GM18499 (cell line): ENCODE results near the gene EPB41L2.
"Not testable (repeated sequence)": the region's sequence is repeated elsewhere in the genome, so short reads cannot be mapped to it uniquely, and the experiment has no call there.

Experiments
- ATAC-seq: cut with Tn5 transposase; IDR thresholded peaks from one replicate; pipeline ENCODE4 v1.9.1; 2021; ENCODE audit warnings: moderate number of reproducible peaks; ENCODE audit not compliant: insufficient read depth, unreplicated experiment

Gene EPB41L2

DNA sequence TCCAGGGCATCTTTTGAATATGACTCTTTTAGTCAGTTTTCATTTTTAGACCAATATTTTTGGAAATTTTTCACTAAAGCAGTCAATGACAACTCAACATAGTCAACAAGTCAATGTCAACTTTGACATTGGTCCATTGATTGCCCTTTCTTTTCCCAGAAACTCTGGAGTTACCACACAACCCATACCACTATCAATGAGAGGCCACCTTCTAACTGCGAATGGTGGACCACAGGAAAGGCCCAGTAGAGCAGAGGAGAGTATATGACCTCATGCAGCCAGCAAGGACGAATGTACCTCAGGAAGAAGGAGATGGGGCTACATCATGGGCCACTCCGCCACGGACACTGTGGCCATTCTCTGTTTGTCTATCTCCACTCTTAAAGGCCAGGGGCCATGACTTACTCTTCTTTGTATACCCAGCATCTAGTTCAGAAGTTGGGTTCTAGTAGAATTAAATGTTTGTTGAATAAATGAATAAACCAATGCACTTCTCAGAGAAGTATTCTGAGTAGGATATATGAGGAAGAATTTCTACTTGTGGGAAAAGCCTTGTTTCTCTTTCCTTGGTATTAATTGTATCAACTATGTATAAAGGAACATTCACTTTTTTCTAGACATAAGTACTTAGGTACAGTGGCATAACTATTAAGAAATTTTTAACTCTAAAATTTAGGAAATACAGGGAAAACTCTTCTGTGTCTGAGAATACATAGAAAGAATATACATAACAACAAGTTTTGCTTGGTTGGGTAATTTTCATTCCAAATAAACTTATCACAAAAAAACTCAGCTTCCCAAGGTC lies 236.4 kb downstream of the EPB41L2 start:
- ATAC-seq: no peak

DNA sequence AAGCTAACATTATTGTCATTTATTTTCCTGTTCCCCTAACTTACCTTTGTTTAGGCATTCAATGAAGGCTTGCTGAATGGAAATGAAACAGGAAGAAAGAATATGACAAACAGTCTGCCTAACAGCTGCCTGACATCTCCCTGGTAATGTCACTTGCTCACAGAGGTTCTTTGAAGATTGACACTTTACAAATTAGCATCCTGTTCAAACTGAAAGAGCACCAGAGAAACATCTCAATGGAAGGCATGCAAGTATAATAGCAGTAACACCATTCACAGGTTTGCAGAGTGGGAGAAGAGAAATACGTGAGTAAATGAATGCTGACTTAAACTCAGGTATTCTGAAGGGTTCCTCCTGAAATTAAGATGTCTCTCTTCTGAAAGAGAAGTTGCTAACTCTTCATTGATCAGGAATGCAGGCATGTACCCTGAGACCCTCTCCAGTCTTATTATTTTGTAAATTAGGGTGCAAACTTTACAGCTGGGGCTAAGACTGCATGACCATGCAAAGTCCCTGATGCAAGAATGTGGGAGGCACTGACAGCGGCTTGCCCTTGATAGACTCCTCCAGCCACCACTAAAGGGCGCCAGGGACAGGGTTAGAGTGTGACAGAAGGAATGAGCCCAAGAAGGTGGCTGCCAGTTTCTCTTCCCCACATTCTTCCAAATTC lies 237.1 kb downstream of the EPB41L2 start:
- ATAC-seq: no peak

DNA sequence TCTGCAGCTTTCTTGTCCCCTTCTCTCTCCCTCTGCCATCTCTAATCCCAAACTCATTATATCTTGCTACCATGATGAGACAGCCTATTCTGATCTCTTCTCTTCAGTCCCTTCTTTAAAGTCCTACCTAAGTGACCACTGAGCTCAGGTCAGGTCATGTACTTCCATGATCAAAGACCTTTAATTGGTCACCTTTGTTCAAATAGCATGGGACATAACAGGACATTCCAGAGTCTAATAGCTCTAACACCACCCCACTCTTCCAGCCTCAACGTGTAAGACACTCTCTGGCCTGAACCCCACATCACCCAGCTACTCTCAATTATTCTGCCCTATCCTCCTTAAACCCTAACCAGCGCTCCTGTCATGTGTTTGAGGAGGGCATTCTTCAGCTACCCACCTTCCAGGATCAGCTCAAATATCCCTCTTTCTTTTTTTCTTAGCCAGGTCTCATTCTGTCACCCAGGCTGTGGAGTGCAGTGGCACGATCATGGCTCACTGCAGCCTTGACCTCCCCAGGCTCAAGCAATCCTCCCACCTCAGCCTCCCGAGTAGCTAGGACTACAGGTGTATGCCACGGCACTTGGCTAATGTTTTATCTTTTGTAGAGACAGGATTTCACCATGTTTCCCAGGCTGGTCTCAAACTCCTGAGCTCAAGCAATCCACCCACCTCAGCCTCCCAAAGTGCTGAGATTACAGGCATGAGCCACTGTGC lies 237.9 kb downstream of the EPB41L2 start:
- no peak for ATAC-seq

DNA sequence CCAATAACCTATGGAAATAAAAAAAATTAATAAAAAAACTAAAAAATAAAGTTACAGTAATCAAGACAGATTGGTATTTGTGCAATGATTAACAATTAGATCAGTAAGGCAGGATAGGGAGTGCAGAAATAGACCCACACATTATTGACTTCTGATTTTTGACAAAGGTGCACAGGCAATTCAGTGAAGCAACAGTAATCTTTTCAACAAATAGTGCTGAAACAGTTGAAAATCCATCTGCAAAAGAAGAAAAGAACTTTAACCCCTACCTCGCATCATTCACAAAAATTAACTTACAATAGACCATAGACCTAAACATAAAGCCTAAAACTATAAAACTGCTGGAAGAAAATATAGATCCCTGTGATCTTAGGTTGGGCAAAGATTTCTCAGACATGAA lies 240.3 kb downstream of the EPB41L2 start:
- ATAC-seq: no peak

DNA sequence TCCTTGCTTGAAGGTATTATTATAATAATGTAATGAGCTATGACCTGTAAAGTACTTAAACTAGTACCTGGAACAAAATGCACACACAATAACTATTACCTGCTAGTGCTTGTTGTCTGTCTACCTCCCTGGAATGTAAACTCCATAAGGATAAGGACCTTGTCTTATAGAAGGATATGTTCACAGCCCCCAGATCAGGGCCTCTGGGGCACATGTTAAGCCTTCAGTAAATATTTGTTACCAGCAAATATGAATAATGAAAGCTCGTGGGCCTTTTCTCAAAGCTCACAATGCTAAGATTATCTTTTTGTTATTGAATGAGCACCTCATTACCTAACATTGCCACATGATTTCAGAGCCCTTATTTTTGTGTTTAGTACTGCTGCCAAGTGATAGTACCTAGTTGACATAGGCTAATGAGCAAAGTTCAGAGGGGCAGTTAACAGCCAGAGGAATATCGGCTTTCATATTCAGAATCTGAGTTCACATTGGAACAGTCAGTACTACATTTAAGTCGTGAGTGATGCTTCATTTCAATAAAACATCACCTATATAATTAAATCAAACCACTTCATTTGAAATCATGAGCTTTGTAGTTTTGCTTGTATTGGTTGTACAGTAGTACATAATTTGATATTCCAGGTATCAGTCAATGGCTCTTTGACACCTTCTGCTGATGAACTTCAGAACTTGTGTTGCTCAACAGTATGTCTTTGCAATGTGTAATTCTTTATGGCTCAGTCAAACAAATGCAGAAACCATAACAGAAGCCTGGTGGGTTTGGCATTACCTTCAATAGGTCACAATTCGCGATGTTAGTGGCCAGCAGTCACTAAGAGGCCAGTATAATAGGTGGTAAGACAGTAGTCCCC lies 247.6 kb downstream of the EPB41L2 start:
- ATAC-seq: no peak

DNA sequence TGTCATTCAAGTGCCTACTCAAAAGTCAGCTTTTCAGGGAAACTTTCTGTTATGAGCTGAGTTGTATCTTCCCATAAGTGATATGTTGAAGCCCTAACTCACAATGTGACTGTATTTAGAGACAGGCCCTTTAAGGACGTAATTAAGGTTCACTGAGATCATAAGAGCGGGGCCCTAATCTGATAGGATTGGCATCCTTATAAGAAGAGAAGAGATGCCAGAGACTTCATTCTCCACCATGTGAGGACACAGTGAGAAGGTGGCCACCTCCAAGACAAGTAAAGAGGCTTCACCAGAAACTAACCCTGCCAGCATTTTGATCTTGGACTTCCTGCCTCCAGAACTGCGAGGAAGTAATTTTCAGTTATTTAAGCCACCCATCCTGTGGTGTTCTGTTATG lies 248.5 kb downstream of the EPB41L2 start:
- no peak for ATAC-seq

DNA sequence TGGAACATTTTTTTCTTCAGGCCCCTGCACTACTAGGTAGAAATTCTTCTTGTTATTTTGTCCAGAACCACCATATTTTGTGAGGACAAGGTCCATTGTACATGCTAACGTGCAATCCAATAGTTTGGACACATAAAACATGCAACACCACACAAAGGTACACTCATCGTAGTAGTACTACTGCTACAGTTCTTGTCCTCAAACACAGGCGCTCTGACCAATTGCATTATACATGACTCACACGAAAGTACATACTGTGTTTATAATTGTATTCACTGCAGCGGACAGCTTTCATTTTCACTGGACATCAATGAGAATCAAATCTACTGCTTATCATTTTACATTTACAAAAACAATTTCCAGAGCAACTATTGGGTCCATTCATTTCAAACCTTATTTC lies 251.1 kb downstream of the EPB41L2 start:
- ATAC-seq: no peak

DNA sequence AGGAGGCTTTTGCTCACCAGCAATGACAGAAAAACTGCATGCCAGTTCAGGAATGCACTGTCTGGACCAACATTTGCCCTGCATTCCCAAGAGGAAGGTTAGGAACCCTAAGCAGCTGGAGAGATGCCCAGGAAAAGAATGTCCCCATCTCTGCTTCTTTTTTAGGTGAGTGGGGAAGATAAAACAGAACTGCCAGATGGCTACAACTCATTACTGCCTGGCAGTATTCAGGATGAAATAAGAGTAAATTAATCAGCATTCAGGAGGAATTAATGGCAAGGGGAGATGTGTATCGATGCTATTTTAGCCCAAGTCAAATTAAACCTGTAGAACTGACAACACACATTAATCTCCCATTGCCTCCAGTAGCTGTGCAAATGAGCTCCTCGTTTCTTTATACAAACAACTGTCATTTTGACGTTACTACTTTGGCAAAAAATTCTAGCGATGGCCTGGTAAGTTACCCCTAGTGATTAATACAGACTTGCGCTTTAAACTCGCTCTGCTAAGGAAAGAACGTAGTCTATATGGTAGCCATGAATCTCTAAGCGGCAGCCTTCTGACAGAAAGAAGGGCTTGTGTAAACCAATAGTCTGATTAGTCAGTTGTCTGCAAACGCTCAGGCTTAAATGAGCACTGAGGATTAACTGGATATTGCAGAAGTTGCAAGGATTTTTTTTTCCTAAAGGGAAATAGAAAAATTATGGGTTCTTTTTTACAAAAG lies 252.6 kb downstream of the EPB41L2 start:
- no peak for ATAC-seq

DNA sequence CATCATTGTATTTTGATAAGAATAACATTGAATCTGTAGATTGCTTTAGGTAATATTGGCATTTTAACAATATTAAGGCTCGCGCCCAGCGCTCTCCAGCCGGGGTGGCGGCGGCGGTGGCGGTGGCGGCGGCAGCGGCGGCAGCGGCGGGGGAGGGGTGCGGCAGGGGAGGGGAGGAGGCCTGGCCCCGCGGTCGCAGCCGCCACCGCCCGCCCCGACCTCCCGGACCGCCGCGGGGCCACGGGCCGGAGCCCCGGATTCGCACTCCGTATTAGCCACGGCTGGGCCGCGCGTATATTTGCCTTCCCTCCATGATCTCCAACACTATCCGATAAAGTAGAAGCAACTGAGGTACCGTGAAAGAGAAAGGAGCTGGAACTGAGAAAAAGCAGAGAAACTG lies 261.7 kb downstream of the EPB41L2 start:
- not testable (repeated sequence) for ATAC-seq

DNA sequence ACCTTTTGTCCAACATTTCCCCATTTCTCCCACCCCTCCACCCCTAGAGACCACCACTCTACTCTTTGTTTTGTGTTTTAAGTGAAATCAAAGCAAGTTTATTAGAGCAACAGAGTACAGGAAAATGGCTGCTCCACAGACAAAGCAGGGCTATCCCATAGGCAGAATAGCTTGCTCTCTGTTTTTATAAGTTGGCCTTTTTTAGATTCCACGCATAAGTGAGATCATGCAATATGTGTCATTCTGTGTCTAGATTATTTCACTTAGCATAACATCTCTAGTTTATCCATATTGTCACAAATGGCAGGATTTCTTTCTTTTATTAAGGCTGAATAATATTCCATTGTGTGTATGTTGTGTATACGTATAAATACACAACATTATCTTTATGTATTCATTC lies 266.0 kb downstream of the EPB41L2 start:
- ATAC-seq: no peak

DNA sequence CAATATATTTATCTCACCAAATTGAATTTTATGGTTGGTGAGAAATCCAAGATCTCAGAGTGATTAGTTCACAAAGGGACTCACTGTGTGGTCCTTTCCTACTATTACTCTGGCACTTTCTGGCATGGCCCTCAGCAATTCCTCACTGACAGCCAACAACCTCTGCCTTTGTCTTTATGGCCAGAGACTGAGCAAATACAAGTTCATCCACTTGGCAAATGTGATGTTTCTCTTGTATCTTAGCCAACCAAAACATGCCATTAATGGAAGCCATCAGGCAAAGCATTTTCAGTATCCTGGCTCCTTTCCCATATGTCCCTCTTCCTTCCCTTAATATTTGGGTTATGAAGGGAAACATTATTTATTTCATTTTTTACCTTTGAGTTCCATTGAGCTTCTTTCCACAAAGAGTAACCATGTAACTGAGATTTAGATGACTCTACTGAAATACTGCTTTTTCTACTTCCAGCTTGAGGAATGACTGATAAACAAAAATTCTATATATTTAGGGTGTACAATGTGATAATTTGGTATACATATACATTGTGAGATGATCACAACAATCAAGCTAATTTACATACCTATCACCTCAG lies 266.6 kb downstream of the EPB41L2 start:
- ATAC-seq: no peak

DNA sequence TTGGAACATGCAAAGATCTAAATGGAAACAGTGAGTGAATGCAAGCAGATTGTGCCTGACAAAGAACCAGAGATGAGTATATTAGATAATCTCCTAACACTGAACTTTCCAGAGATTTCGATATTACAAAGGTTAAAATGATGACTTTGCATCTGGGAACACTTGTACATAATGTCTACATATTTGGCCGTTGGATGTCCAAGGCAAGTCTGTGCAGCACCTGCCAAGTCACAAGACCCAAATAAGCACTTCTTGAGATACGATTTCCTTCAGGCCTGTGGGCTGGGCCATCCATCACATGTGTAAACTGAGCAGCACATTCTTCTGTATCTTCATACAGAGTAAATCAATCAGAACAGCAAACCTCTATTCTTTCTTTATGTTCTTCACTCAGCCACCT lies 268.3 kb downstream of the EPB41L2 start:
- ATAC-seq: no peak

DNA sequence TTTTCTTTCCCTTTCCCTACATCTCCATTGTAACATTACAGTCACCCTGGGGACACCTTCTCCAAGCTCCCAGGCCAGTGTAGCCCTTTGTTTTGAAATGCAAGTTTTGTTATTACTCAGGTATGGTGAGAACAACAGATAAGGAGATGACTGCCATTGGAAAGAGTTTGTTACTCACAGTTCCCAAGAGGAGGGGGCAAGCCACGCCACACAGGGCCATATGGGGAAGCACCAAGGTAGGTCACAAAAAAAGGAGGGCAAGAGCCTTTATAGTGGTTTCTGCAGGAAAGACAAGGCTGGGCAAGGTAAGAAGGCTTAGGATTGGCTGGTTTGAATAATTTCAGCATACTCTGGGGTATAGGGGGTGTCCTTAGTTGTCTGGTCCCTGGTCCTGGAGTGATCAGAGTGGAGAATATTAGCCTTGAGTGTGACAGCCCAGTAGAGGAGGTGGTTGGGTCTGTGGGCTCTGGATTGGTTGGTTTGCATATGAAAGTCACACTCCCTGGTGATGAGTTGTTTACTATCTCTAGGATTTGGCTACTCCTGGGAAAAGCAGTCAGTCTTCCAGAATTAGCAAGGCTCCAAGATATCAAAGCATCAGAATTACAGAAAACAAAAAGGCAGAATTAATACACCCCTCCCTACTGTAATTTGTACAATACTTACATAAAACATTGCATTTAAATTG lies 268.9 kb downstream of the EPB41L2 start:
- no peak for ATAC-seq
